Neuron (in vitro differentiated cells): ENCODE measurements around the gene PNMA8C.

ENCODE experiments used
- H2AFZ ChIP-seq: one replicate; pipeline ENCODE4 v1.6.1; 2013; ENCODE audit warnings: low read depth, mild to moderate bottlenecking, inconsistent platforms, low read length, moderate library complexity
- H3K27me3 ChIP-seq: one replicate; pipeline ENCODE4 v1.6.1; 2013; ENCODE audit warnings: low read length; ENCODE audit not compliant: insufficient read depth
- H3K36me3 ChIP-seq: one replicate; pipeline ENCODE4 v1.6.1; 2013; ENCODE audit warnings: low read length; ENCODE audit not compliant: insufficient read depth
- H3K4me1 ChIP-seq: one replicate; pipeline ENCODE4 v1.6.1; 2013; ENCODE audit warnings: low read length; ENCODE audit not compliant: insufficient read depth
- H3K4me3 ChIP-seq: 2 replicates; pipeline ENCODE4 v1.5.1; 2013; ENCODE audit warnings: mild to moderate bottlenecking, low read length, moderate library complexity
- H3K9me3 ChIP-seq: one replicate; pipeline ENCODE4 v1.6.1; 2013; ENCODE audit warnings: low read length

Gene PNMA8C

GRCh38 chr19:46460055-46460454 is 31.3 kb upstream of the PNMA8C start:
- H2AFZ ChIP-seq: no peak overlapping the region
- no peaks in the 10 kb centered on the region for H3K27me3 ChIP-seq

GRCh38 chr19:46456930-46457329 is 28.2 kb upstream of the PNMA8C start:
- Histone ChIP-seq H3K4me3 (no peak overlapping the region), H3K4me1 (no peaks in the 10 kb centered on the region), H3K36me3 (no peaks in the 10 kb centered on the region), H3K9me3 (no peaks in the 10 kb centered on the region), H2AFZ (no peak overlapping the region), H3K27me3 (no peaks in the 10 kb centered on the region)

More at GRCh38 chr19:46460055-46460454, 31.3 kb upstream of the PNMA8C start:
- Histone ChIP-seq H3K4me1 (no peaks in the 10 kb centered on the region), H3K36me3 (no peaks in the 10 kb centered on the region), H3K4me3 (no peak overlapping the region), H3K9me3 (no peaks in the 10 kb centered on the region)

GRCh38 chr19:46454244-46454643 is 25.5 kb upstream of the PNMA8C start:
- Histone ChIP-seq H3K9me3 (no peaks in the 10 kb centered on the region), H3K4me1 (no peaks in the 10 kb centered on the region), H3K4me3 (no peak overlapping the region), H3K27me3 (no peaks in the 10 kb centered on the region), H3K36me3 (no peaks in the 10 kb centered on the region), H2AFZ (no peak overlapping the region)

- Histone ChIP-seq H2AFZ (no peak overlapping the region), H3K4me1 (no peaks in the 10 kb centered on the region), H3K9me3 (no peaks in the 10 kb centered on the region), H3K27me3 (no peaks in the 10 kb centered on the region), H3K36me3 (no peaks in the 10 kb centered on the region), H3K4me3 (no peak overlapping the region)
These were observed 24.9 kb upstream of the PNMA8C start for GRCh38 chr19:46453661-46454060.

DNA sequence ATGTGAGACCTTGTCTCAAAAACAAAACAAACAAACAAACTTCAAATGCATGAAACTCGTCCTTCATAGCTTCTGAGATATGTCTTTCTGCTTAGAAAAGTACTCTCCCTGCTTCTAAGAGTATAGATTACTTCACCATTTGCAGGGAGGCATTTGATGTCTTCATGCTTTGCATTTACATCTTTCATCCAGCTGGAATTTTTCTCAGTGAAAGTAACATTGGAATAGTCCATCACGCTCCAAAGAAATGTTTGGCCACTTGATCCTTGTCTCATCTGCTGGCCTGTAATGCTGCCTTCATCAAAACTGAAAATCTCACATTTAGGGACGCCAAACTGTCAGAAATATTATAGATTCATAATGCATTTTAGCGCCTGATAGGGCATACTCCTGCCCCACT is 23.4 kb upstream of the PNMA8C start:
- Histone ChIP-seq H3K4me3 (no peak overlapping the region), H3K36me3 (no peaks in the 10 kb centered on the region), H3K27me3 (no peaks in the 10 kb centered on the region)

GRCh38 chr19:46451352-46451751 is 22.6 kb upstream of the PNMA8C start:
- Histone ChIP-seq H3K36me3 (no peaks in the 10 kb centered on the region), H3K4me1 (no peaks in the 10 kb centered on the region), H3K27me3 (no peaks in the 10 kb centered on the region), H3K9me3 (no peaks in the 10 kb centered on the region), H2AFZ (no peak overlapping the region), H3K4me3 (no peak overlapping the region)

More for the DNA sequence above, 23.4 kb upstream of the PNMA8C start:
- Histone ChIP-seq H2AFZ (no peak overlapping the region), H3K9me3 (no peaks in the 10 kb centered on the region), H3K4me1 (no peaks in the 10 kb centered on the region)

- H3K27me3 ChIP-seq: no peaks in the 10 kb centered on the region
- no peaks in the 10 kb centered on the region for H3K36me3 ChIP-seq
- no peaks in the 10 kb centered on the region for H3K9me3 ChIP-seq
- H2AFZ ChIP-seq: no peak overlapping the region
- no peak overlapping the region for H3K4me3 ChIP-seq
- H3K4me1 ChIP-seq: no peaks in the 10 kb centered on the region
These were observed 22.0 kb upstream of the PNMA8C start for GRCh38 chr19:46450737-46451136.

DNA sequence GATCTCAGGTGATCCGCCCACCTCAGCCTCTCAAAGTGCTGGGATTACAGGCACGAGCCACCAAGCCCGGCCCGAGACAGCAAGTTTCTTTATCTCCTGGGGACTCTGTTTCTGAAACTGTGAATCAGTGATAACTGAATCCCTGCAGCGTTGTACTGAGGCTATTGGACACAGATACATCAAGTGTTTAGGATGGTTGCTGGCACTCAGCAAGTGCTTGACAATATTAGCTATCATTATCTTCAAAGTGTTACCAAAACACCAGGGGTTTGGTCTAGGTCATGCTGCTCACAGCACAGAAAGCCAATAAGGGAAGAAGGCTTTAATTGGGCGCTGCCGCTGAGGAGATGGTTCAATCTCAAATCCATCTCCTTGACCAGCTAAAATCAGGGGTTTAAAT is 20.5 kb upstream of the PNMA8C start:
- Histone ChIP-seq H3K27me3 (no peaks in the 10 kb centered on the region), H3K4me3 (no peak overlapping the region), H2AFZ (no peak overlapping the region), H3K4me1 (no peaks in the 10 kb centered on the region), H3K36me3 (no peaks in the 10 kb centered on the region), H3K9me3 (no peaks in the 10 kb centered on the region)

GRCh38 chr19:46448601-46449000 is 19.9 kb upstream of the PNMA8C start:
- Histone ChIP-seq H3K9me3 (no peaks in the 10 kb centered on the region), H3K4me3 (no peak overlapping the region), H3K27me3 (no peaks in the 10 kb centered on the region), H3K4me1 (no peaks in the 10 kb centered on the region), H2AFZ (no peak overlapping the region), H3K36me3 (no peaks in the 10 kb centered on the region)

GRCh38 chr19:46447824-46448223 is 19.1 kb upstream of the PNMA8C start:
- Histone ChIP-seq H3K36me3 (no peaks in the 10 kb centered on the region), H3K9me3 (no peaks in the 10 kb centered on the region), H2AFZ (no peak overlapping the region)

DNA sequence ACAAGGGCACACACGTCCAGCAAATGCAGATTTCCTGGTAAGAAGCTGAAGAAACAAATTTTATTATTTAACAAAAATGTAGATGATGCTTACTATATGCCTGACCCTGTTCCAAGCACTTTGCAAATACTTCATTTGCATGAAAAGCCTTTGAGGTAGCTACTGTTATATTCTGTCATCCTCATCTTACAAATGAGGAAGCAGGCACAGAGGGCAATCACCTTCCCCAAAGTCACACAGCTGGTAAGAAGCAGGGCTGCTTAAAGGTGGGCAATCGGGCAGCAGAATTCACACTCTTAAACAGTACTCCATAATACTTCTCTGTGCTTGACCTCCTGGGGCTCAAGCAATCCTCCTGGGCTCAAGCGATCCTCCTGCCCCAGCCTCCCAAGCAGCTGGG is 18.3 kb upstream of the PNMA8C start:
- no peaks in the 10 kb centered on the region for H3K9me3 ChIP-seq
- no peaks in the 10 kb centered on the region for H3K27me3 ChIP-seq
- no peaks in the 10 kb centered on the region for H3K4me1 ChIP-seq
- H3K36me3 ChIP-seq: no peaks in the 10 kb centered on the region
- H3K4me3 ChIP-seq: no peak overlapping the region
- H2AFZ ChIP-seq: no peak overlapping the region

More at GRCh38 chr19:46447824-46448223, 19.1 kb upstream of the PNMA8C start:
- no peaks in the 10 kb centered on the region for H3K27me3 ChIP-seq
- no peaks in the 10 kb centered on the region for H3K4me1 ChIP-seq
- no peak overlapping the region for H3K4me3 ChIP-seq

DNA sequence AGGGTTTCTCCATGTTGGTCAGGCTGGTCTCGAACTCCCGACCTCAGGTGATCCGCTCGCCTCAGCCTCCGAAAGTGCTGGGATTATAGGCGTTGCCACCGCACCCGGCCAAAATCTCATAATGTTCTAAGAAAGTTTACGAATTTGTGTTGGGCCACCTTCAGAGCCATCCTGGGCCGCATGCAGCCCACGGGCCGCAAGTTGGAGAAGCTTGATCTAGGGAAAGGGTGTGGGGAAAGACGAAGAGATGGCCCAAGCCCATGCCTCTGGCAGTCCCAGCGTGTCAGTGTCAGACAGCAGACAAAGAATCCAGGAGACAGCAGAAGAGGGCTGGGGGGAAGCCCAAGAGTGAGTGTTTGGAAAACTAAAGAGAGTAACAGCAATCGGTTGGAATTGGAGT is 17.3 kb upstream of the PNMA8C start:
- Histone ChIP-seq H3K9me3 (no peaks in the 10 kb centered on the region), H3K27me3 (no peaks in the 10 kb centered on the region), H3K4me3 (no peak overlapping the region), H3K4me1 (no peaks in the 10 kb centered on the region), H3K36me3 (no peaks in the 10 kb centered on the region), H2AFZ (no peak overlapping the region)

GRCh38 chr19:46442808-46443450 is 14.2 kb upstream of the PNMA8C start:
- Histone ChIP-seq H2AFZ (no peak overlapping the region), H3K4me3 (no peak overlapping the region), H3K27me3 (no peaks in the 10 kb centered on the region), H3K36me3 (no peaks in the 10 kb centered on the region), H3K4me1 (no peaks in the 10 kb centered on the region), H3K9me3 (no peaks in the 10 kb centered on the region)

GRCh38 chr19:46441866-46442265 is 13.1 kb upstream of the PNMA8C start:
- no peak overlapping the region for H2AFZ ChIP-seq
- no peaks in the 10 kb centered on the region for H3K27me3 ChIP-seq
- H3K36me3 ChIP-seq: no peaks in the 10 kb centered on the region
- H3K4me3 ChIP-seq: no peak overlapping the region
- no peaks in the 10 kb centered on the region for H3K9me3 ChIP-seq
- H3K4me1 ChIP-seq: no peaks in the 10 kb centered on the region
